Inferior parietal cortex (tissue), 1 donor: ENCODE measurements around the gene SSH2.
"Not testable (repeated sequence)": the region's sequence is repeated elsewhere in the genome, so short reads cannot be mapped to it uniquely, and the experiment has no call there.

ENCODE experiments used
- DNase-seq: peaks from one replicate; pipeline ENCODE4 v3.0.0-alpha.2; 2016; ENCODE audit errors: extremely low spot score

Gene SSH2

DNA sequence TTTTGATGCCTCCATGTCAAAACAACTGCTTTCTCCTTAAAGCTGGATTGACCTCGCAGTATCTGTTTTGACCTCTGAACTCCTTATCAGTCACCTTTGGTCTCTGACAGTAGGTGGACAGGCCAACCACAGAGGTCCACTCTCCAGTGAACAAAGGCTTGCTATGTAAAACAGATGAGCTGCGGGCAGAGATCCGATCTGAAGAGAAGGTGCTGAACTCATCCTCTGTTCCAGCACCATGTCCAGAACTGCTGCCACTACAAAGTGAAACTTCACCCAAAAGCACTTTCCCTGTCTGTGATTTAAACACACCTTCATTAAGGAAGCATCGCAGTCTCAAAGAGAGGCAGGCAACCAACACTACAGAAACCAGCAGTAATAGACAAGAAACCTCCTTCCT is 190.0 kb downstream of the SSH2 start:
- DNase-seq, result no peak

DNA sequence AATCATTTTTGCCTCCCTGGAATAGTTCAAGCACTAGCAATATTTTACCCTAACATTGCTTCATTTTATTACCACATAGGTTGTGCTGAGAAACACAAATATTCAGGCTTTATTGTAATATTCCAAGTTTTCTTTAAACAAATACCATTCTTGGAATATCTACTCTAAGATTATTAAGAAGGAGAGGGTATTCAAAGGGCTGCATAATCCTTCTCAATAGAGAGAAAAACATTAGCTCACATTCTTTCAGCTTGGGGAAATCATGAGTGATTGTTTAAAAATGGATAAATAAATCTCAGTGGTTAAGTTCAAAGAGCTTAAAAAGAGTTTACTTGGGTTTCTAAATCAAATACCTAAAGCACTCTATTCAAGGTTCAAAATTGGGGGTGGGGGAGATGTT is 195.4 kb downstream of the SSH2 start:
- DNase-seq, result no peak

DNA sequence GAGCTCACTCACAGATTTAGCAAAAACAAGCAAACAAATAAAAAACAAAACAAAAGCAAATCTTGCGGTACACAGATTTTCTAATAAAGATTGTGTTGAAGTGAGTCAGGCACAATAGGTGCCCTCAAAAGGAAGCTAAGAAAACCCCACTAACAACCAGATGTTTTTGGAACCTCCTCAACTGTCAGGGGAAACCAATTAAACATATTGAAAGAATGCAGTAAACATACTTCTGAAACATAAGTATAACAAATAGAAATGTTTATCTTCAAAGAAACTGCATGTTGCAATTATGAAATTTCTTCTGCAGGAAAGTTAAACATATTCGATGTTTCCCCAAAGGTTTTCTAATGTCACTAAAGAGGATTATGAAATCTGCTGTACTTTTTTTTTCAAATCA is 196.9 kb downstream of the SSH2 start:
- DNase-seq, result no peak

DNA sequence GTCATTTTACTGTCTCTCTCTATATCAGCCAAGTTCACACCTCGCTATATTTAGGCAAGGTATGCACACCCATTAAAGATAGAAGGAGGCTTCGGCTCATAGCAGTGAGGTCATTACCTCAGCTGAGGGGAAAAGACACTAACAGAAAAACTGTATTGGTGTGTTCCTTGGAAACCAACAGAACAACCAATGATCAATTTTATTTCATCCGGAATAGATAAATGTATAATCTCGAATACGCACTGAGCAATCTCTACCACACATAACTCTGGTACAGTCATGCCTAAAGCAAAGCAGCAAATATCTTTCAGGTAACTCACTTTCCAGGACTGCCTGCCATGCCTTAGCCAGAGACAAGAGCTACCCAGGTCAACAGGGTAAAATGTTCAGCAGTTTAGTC is 197.4 kb downstream of the SSH2 start:
- no peak for DNase-seq

DNA sequence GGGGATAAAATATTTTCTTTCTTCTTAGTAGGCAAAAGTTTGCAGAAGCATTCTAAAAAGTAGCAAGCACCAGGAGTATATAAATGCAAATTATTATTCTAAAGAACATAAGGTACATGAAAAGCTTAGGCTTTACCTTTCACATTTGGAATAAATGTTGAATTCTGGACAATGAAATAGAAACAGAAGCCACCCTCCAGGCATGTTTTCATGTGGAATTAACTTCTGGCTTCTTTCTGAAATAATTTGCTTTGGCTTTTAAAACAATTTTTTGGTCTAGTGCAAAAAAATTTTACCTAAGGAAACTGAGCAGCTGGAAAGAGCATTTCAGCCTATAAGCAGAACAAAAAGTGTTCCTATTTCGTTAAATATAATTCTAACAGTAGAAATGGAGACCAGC is 197.8 kb downstream of the SSH2 start:
- no peak for DNase-seq

DNA sequence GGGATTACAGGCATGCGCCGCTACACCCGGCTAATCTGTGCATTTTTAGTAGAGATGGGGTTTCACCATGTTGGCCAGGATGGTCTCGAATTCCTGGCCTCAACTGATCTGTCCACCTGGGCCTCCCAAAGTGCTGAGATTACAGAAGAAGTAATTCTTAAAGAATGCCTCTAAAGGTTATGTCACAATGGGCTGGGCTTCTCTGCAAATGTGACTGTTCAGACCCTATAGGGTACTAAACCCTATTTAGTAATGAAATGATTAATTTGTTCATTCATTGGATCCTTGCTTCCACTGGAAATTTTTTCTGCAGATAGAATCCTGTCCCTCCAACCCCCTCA is 198.5 kb downstream of the SSH2 start:
- DNase-seq, result no peak

DNA sequence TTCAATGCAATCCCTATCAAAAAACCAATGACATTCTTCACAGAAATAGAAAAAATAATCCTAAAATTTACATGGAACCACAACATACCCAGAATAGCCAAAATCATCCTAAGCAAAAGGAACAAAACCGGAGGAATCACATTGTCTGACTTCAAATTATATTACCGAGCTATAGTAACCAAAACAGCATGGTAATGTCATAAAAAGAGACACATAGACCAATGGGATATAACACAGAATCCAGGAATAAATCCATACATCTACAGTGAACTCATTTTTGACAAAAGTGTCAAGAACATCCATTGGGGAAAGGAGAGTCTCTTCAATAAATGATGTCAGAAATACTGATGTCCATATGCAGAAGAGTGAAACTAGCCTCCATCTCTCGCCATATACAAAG is 201.5 kb downstream of the SSH2 start:
- no peak for DNase-seq

DNA sequence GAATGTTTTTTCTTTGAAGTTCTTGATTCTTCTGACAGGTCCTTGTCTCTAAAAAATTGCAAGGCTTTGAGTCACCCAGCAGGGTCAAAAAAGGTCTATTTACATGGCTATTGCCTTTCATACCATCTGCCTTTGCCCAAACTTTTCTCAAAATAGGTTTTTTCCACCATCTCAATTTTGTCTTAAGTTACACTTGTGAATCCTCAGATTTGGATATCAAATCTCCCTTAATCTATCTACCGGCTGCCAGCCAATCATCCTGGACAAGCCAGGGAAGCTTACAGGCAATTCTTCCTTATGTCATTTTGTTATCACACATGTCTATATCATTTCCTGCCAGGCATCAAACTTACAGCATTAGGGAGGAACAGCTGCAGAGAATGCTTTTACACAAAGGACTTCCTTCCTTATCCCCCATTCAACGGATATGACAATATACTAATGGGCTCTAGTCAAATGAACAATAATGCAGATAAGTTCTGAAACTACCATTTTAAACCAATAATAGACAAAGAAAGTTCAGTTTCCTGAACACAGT is 203.2 kb downstream of the SSH2 start:
- no peak for DNase-seq

DNA sequence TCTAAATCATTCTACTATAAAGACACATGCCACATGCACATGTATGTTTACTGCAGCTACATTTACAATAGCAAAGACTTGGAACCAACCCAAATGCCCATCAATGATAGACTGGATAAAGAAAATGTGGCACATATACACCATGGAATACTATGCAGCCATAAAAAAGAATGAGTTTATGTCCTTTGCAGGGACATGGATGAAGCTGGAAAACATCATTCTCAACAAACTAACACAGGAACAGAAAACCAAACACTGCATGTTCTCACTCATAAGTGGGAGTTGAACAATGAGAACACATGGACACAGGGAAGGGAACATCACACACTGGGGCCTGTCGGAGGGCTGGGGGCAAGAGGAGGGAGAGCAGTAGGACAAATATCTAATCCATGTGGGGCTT is 204.6 kb downstream of the SSH2 start:
- DNase-seq, result not testable (repeated sequence)

DNA sequence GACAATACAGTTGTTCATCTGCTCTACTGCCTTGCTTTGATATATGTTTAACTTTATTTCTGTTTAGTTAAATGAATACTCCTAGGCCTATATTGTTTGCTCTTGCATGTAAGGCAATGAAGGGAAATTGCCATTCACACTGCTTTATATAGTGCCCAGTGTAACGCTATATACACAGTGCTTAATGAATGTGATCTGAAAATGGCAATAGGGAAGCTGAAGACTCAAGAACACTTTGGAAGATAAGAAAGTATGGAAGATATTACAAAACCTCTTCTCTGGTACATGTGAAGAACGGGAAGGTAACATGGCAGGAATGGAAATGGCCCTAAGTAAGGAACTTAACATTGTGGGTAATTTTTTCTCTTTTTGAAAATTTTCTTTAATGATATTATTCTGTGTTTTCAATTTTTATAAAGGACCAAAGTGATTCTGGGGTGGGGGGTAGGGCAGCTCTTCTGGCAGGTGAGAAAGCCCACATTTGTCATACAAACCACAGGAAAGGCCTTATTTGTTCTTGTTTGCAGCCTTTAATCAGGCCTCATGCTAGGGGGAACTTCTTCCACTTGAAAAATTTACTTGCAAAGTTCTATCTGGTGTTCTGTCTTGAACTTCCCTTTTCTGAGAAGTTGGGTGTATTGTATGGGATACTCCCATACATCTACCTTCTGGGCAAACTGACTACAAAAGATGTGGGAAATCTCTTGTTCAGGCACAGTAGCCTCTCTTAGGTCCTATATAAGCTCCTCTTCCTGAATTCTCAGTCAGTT is 206.6 kb downstream of the SSH2 start:
- DNase-seq, result no peak

DNA sequence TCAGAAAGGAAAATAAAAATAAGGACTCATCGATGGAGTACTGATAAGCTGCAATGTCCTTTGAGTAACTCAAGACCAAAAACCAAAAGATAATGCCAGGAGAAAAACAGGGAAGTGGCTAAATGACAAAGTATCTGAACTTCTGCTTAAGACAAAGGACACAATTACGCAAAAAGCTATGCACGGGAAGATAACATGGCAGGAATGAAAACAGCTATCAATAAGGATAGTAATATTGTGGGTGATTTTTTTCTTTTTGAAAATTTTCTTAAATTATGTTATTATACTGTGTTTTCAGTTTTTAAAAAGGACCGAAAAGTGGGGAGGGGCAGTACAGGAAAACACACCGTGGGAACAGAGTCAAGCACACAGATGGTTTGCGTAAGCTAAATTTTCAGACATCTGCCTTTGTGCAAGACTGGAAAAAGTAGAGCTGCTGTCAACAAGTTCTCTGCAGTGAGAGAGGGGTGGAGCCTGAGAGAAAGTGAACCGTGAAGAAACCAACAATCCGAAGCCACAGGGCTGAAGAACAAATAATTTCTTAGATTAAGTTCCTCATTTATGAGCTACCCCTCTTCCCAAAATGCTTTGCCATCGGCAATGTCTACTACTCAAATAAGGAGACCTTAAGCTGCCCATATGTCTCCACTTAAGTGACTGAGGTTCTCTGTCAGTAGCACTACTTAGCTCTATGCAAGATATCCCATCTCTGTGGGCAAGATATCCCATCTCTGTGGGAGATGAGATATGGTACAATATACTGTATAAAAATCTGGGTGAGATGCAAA is 207.4 kb downstream of the SSH2 start:
- DNase-seq, result no peak

DNA sequence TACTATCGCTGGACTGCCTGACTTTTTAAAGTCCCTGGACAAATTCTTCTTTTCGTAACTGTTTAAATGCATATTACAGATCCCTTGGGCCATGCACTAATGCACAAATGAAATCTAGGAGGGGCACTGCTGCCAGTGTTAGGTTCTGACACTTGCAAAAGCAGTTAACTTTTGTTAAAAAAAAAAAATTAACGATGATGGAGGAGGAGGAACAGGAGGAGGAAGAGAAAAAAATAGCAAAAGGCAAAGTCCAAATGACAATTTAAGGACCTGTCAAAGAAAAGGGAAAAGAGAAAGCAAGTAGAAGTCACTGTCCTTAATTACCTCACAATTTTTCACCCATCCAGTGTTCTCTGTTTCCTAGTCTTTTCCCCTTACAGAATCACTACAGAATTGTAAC is 209.5 kb downstream of the SSH2 start:
- DNase-seq, result no peak

DNA sequence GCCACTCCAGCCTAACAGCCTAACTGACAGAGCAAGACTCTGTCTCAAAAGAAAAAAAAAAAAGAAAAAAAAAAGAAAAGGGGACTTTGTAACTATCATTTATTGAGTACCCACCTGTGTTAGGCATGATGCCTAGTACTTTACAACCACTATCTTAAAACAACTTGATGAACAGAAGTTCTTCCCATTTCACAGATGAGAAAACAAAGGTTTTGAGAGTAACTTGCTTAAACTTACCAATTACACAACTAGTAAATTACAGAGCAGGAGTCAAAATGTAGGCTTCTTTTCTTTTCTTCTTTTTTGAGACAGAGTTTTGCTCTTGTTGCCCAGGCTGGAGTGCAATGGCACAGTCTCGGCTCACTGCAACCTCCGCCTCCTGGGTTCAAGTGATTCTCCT is 210.6 kb downstream of the SSH2 start:
- no peak for DNase-seq

DNA sequence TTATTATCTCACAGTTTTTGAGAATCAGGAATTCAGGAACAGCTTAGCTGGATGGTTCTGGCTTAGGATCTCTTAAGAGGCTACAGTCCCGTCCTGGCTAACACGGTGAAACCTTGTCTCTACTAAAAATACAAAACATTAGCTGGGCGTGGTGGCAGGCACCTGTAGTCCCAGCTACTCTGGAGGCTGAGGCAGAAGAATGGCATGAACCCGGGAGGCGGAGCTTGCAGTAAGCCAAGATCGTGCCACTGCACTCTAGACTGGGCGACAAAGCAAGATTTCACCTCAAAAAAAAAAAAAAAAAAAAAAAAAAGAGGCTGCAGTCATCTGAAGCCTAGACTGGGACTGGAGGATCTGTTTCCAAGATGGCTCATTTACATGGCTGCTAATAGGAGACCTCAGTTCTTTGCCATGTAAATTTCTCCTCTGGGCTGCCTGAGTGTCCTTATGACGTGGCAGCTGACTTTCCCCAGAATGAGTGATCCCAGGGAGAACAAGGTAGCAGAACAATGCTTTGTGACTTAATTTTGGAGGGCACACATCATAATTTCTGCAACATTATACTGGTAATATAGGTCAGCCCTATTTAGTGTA is 211.5 kb downstream of the SSH2 start:
- no peak for DNase-seq

DNA sequence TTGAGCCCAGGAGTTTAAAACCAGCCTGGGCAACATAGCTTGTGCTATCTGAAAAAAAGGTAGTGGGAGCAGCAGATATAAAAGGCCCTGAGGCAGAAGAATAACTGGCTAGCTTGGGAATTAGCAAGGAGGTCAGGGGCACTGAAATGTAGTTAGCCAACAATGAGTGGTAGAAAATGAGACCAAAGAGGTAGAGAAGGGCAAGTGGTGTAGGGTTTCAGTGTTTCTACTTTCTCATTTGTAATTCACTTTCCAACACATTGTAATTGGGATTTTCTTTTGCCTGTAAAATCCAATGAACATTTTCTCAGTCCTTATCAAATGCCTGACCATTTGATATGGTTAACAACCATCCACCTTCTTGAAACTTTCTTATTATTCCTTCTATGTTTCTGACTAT is 212.2 kb downstream of the SSH2 start:
- DNase-seq, result no peak

DNA sequence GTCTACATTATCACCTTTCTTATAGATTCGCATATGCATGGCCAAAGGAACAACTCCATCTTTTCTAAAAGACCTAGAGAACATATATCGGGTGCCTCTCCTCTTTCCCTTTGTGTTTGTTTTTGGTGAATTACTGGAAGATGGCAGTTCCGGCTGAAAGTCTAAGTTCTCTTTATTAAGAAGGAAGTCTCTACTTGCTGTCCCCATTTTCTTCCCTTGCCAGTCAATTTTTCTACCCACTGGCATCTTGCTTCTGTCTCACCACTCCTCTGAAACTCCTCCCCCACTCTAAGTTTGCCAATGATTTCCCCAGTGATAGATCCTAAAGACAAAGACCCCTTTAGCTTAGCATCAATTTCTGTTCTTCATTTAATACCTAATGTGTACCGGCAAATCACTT is 213.5 kb downstream of the SSH2 start:
- no peak for DNase-seq

DNA sequence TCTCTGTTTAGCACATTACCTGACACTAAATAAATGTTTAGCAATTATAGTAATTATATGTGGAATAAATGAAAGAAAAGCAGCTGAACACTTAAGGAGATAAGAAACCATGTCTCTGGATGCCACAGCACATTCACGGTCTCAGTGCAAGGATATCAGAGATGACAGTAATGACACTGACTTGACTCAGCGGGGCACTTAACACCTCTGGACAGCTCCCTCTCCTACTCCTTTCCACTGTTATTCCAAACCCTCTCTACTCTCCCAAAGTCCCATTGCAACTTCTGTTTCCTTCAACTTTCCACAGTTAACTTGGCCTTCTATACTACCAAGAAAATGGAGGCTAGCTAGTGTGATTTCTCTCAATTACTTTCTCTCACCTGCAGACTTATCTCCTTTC is 214.3 kb downstream of the SSH2 start:
- no peak for DNase-seq

DNA sequence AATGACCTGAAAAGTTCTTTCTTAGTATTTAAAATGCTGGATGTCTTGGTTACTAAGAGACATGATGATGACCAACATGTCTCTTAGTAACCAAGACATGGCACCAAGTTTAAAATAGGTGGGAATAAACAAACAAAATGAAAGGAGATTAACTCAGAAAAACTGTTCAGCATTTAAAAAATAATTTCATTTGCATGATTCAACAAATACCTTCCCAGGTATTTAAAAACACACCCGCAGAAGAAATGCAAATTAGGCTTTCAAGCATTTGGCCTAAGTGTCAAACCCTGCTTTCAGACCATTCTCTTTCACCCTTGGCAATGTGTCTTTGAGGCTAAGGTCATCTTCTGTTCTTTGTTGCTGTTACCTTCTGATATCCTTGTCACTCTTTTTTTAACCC is 215.9 kb downstream of the SSH2 start:
- DNase-seq, result no peak

DNA sequence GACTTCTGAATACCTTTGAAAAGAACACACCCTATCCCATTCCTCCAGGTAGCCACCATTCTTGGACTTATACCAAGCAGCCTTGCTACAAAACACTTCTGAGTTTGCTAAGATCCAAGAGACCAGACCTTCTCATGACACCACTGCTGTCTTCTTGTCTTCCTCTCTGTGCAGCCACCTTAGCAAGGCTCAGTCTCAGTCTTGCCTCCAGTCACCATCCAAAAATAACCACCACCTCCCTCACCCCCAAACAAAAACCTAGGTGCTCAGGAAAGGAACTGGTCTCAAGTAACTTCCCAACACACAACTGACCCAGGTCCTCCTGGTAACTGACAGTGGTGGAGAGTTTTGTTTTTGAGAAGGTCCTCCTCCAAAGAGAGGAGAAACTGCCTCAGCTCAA is 216.4 kb downstream of the SSH2 start:
- DNase-seq, result no peak

DNA sequence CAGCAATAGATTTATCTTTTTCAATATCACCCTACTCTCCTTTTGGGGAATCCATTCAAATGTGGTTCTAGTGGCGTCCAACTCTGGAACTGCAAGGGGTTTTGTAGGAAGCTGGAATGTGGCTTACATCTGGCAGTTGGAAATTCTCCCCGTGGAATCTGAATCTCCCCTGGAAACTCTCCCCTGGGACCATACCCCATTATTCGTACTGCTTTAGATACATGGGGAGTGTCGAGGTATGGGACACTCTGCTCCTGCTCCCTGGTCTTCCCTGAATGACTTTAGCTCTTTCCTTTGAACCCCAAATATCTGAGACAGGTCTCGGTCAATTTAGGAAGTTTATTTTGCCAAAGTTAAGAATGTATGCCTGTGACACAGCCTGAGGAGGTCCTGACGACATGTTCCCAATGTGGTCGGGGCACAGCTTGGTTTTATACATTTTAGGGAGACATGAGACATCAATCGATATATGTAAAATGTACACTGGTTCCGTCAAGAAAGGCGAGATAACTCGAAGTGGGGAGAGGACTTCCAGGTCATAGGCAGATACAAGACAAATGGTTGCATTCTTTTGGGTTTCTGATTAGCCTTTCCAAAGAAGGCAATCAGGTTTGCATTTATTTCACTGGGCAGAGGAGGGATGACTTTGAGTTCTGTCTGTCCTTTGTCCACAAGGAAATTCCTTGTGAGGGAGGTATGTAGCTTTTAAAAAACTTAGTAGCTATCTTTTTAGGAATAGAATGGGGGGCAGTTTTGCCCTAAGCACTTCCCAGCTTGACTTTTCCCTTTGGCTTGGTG is 218.2 kb downstream of the SSH2 start:
- DNase-seq, result no peak

DNA sequence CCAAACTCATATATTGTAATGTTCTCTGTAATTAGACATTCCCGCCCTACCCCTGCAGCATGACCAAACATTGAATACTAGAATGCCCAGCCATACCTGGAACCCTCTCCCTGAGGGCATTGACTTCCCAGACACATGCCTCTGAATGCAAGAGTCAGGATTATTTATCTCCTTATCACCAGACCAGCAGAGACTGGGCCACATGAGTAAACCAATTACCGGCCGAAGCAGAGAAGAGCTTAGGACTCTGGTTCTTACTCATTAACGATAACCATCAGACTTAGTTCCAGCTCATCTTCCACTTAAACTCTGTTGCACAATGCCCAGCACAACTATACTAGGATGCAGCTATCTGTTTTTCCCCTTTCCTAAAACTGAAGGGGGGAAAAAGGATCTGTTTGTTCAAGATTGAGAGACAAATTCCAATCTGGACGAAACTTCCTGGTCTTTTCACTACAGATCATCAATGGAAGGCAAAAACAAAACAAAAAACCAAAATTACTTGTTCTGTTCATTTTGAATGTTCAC is 219.1 kb downstream of the SSH2 start:
- no peak for DNase-seq

DNA sequence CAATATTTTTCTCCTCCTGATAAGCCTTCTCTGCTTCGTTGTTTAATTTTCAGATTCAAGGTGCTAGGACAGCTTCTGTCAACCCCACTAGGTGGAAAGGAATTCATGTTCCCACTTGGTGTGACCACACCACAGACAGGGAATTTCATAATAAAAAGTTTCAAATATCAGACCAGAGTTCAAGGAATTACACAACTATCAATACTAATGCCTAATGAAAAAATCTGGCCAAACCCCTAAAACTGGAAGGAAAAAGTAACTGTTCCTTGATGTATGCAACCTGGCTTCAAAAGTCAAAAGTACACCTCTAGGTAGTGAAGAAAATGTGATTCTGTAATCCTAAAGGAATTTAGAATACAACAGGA is 219.5 kb downstream of the SSH2 start:
- DNase-seq, result no peak
